GM12878 (cell line): ENCODE results near the gene ZXDC. TPM values are rescaled to one million over a fixed set of nuclear protein-coding genes. Genes with fewer than 3 reads are reported as not detected.

Experiments
- ASH2L ChIP-seq: fragments of 300-600, 200-600 bp; sonication (generic); IDR thresholded peaks from 2 replicates; pipeline ENCODE4 v1.6.1; 2017; ENCODE audit warnings: low read depth, mild to moderate bottlenecking, borderline replicate concordance
- CBX3 ChIP-seq: fragments of 200-600 bp; sonication (generic); IDR thresholded peaks from 2 replicates; pipeline ENCODE4 v1.6.1; 2016; ENCODE audit warnings: low read depth, borderline replicate concordance
- CHD1 ChIP-seq: IDR thresholded peaks from 2 replicates; pipeline ENCODE4 v1.6.1; 2012; ENCODE audit warnings: low read depth, low read length, improper control_type of control experiment
- CREM ChIP-seq: IDR thresholded peaks from 2 replicates; pipeline ENCODE4 v1.6.1; 2014; ENCODE audit warnings: antibody characterized with exemption, low read depth
- CTCF ChIP-seq, 3 experiments: IDR thresholded peaks in 2 of 3; conservative IDR thresholded peaks in 1 of 3; 2 replicates each; pipeline ENCODE4 v1.5.1; 2011; ENCODE audit warnings: low read depth in 3 of 3, low read length in 3 of 3, mild to moderate bottlenecking in 3 of 3, control low read depth in 2 of 3, moderate library complexity in 2 of 3, inconsistent platforms in 1 of 3, mixed read lengths in 1 of 3; ENCODE audit not compliant: control insufficient read depth in 2 of 3, insufficient read depth in 1 of 3; ENCODE audit errors: extremely low read depth in 1 of 3
- E2F8 ChIP-seq: fragments of 450-650 bp; IDR thresholded peaks from 2 replicates; pipeline ENCODE4 v1.6.1; 2018; ENCODE audit warnings: mild to moderate bottlenecking, low read depth, moderate library complexity; ENCODE audit not compliant: partially characterized antibody
- ETV6 ChIP-seq, 2 experiments: fragments of 450-650 bp in 1 of 2; IDR thresholded peaks in 1 of 2; conservative IDR thresholded peaks in 1 of 2; 2 replicates each; pipeline ENCODE4 v1.6.1; 2014; ENCODE audit warnings: antibody characterized with exemption in 1 of 2, borderline replicate concordance in 1 of 2, low read depth in 1 of 2, mild to moderate bottlenecking in 1 of 2, moderate library complexity in 1 of 2
- EZH2 ChIP-seq: IDR thresholded peaks from 2 replicates; pipeline ENCODE4 v1.6.1; 2012; ENCODE audit warnings: low read depth, mild to moderate bottlenecking, control low read depth, inconsistent platforms, low read length, borderline replicate concordance; ENCODE audit not compliant: control insufficient read depth
- FOS ChIP-seq: IDR thresholded peaks from 3 replicates; pipeline ENCODE4 v1.6.1; 2011; ENCODE audit warnings: borderline replicate concordance; ENCODE audit not compliant: insufficient read length; ENCODE audit errors: extremely low read depth
- FOXM1 ChIP-seq: IDR thresholded peaks from 2 replicates; pipeline ENCODE4 v1.6.1; 2012; ENCODE audit warnings: low read depth, mild to moderate bottlenecking, inconsistent platforms, low read length, moderate library complexity
- IKZF2 ChIP-seq, 2 experiments: fragments of 450-650 bp; IDR thresholded peaks; 2 replicates each; pipeline ENCODE4 v1.6.1; 2017; ENCODE audit warnings: mild to moderate bottlenecking in 2 of 2, moderate library complexity in 2 of 2
- JUND ChIP-seq: IDR thresholded peaks from 2 replicates; pipeline ENCODE4 v1.6.1; 2012; ENCODE audit warnings: low read depth, mild to moderate bottlenecking, low read length, improper control_type of control experiment, moderate library complexity
- KAT2A ChIP-seq: conservative IDR thresholded peaks from 2 replicates; pipeline ENCODE4 v1.6.1; 2011; ENCODE audit warnings: low read depth, low read length; ENCODE audit not compliant: control insufficient read depth
- MTA2 ChIP-seq: fragments of 450-650 bp; IDR thresholded peaks from 2 replicates; pipeline ENCODE4 v1.6.1; 2016; ENCODE audit warnings: low read depth, mild to moderate bottlenecking, moderate library complexity
- PML ChIP-seq: IDR thresholded peaks from 2 replicates; pipeline ENCODE4 v1.6.1; 2012; ENCODE audit warnings: low read length, inconsistent platforms
- RBBP5 ChIP-seq: fragments of 200-600 bp; sonication (generic); conservative IDR thresholded peaks from 2 replicates; pipeline ENCODE4 v1.6.1; 2016
- SMARCA5 ChIP-seq: fragments of 450-650 bp; IDR thresholded peaks from 2 replicates; pipeline ENCODE4 v1.6.1; 2017; ENCODE audit warnings: mild to moderate bottlenecking
- STAT1 ChIP-seq: fragments of 450-650 bp; conservative IDR thresholded peaks from 2 replicates; pipeline ENCODE4 v1.6.1; 2014; ENCODE audit warnings: antibody characterized with exemption, mild to moderate bottlenecking
- TARDBP ChIP-seq: IDR thresholded peaks from 2 replicates; pipeline ENCODE4 v1.6.1; 2016; ENCODE audit warnings: borderline replicate concordance
- TCF12 ChIP-seq: IDR thresholded peaks from 2 replicates; pipeline ENCODE4 v1.6.1; 2011; ENCODE audit warnings: low read depth, mild to moderate bottlenecking, low read length
- TCF7 ChIP-seq: IDR thresholded peaks from 2 replicates; pipeline ENCODE4 v1.6.1; 2014; ENCODE audit warnings: antibody characterized with exemption, borderline replicate concordance
- WRNIP1 ChIP-seq: IDR thresholded peaks from 2 replicates; pipeline ENCODE4 v1.6.1; 2011; ENCODE audit warnings: low read depth, low read length, improper control_type of control experiment, borderline replicate concordance
- ZBED1 ChIP-seq: IDR thresholded peaks from 2 replicates; pipeline ENCODE4 v1.6.1; 2016; ENCODE audit warnings: borderline replicate concordance
- polyA plus RNA-seq, 11 experiments: library from polyadenylated mRNA; depleted of rRNA in 4 of 11; unstranded in 6 of 11; stranded (reverse) in 5 of 11; fragments of >200 nt; fragmentation: Nextera tagmentation in 4 of 11; fragmentation: Illumina TruSeq in 1 of 11; extraction: Ambion mirVana in 4 of 11; extraction: Trizol in 1 of 11; gene quantifications; 1 replicate in 1 of 11; 2 replicates in 10 of 11; pipeline versions ENCODE4 v1.2.1 to v1.2.3, GENCODE V29; 2011 to 2016; ENCODE audit warnings: inconsistent platforms in 2 of 11, missing spikeins in 2 of 11, low read depth in 1 of 11
- total RNA-seq, 4 experiments: library from RNA; depleted of rRNA in 3 of 4; stranded (reverse); fragments of >200 nt in 3 of 4; fragmentation: Illumina TruSeq in 1 of 4; extraction: Trizol in 1 of 4; gene quantifications; 2 replicates each; pipeline versions ENCODE4 v1.2.1 to v1.2.3, GENCODE V29; 2013 to 2021
- TF ChIP-seq, protein P1 (sequence below): fragments of 450-650 bp; IDR thresholded peaks from 2 replicates; pipeline ENCODE4 v1.6.1; 2018; ENCODE audit warnings: borderline replicate concordance, mild to moderate bottlenecking; ENCODE audit not compliant: partially characterized antibody

The ZXDC gene
- total and polyA plus RNA-seq, 10 of the 15 experiments (the other 5 are each of a cell fraction or from before 2014, with no cell fraction given), result 0.72 to 15.3 (median 8.5) TPM

- TF ChIP-seq, protein P1, sequence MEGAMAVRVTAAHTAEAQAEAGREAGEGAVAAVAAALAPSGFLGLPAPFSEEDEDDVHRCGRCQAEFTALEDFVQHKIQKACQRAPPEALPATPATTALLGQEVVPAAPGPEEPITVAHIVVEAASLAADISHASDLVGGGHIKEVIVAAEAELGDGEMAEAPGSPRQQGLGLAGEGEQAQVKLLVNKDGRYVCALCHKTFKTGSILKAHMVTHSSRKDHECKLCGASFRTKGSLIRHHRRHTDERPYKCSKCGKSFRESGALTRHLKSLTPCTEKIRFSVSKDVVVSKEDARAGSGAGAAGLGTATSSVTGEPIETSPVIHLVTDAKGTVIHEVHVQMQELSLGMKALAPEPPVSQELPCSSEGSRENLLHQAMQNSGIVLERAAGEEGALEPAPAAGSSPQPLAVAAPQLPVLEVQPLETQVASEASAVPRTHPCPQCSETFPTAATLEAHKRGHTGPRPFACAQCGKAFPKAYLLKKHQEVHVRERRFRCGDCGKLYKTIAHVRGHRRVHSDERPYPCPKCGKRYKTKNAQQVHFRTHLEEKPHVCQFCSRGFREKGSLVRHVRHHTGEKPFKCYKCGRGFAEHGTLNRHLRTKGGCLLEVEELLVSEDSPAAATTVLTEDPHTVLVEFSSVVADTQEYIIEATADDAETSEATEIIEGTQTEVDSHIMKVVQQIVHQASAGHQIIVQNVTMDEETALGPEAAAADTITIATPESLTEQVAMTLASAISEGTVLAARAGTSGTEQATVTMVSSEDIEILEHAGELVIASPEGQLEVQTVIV, result no peak
- TF ChIP-seq TCF7, result peak; percentile 96
- no peak for TF ChIP-seq STAT1
- peak; percentile 38 to 43; a peak in 1 of 4 replicates for TF ChIP-seq IKZF2 (IDR thresholded peaks at IDR 0.05)
- no peak for TF ChIP-seq SMARCA5
- TF ChIP-seq MTA2, result no peak
- no peak for TF ChIP-seq TARDBP
- no peak for TF ChIP-seq E2F8
- TF ChIP-seq PML, result no peak
- no peak for TF ChIP-seq ETV6 (conservative IDR thresholded peaks at IDR 0.05 in 1 of 2, IDR thresholded peaks at IDR 0.05 in 1 of 2; ENCODE audit: borderline replicate concordance in 1 of 2, low read depth in 1 of 2)
- TF ChIP-seq KAT2A, result no peak
- no peak for TF ChIP-seq ASH2L
- TF ChIP-seq FOXM1, result peak; percentile 60; the same call in 1 of the 2 replicates
- no peak for TF ChIP-seq CHD1
- TF ChIP-seq CREM, result peak; percentile 64; the same call in 1 of the 2 replicates
- no peak for TF ChIP-seq FOS
- TF ChIP-seq WRNIP1, result no peak
- TF ChIP-seq EZH2, result no peak
- no peak for TF ChIP-seq CBX3
- no peak for TF ChIP-seq RBBP5
- TF ChIP-seq TCF12, result 0 out of 2 replicates have a peak, but pooled peaks have one; percentile 59
- TF ChIP-seq ZBED1, result peak; percentile 36; the same call in 1 of the 2 replicates
- no peak for TF ChIP-seq JUND
- no peak for TF ChIP-seq CTCF (IDR thresholded peaks at IDR 0.05 in 2 of 3, conservative IDR thresholded peaks at IDR 0.05 in 1 of 3; ENCODE audit: control insufficient read depth in 2 of 3, extremely low read depth in 1 of 3, insufficient read depth in 1 of 3, low read depth in 3 of 3, low read length in 3 of 3)
Observed at GRCh38 chr3:126431103-126431534, 44.6 kb downstream of the ZXDC start (continued).
